DOHH2 (cell line): ENCODE measurements around the gene ILKAP.
A peak's percentile ranks its signal among the peaks of the same experiment; 100 is the strongest.

Experiments
- H3F3A ChIP-seq: fragments of 200-600 bp; sonication (generic), shearing (Covaris generic); 2 replicates; pipeline ENCODE4 v1.6.0; 2016; ENCODE audit warnings: antibody characterized with exemption, mild to moderate bottlenecking; ENCODE audit not compliant: control insufficient read depth, insufficient read depth
- H3K27ac ChIP-seq: fragments of 200-600 bp; sonication (generic); 2 replicates; pipeline ENCODE4 v1.5.1; 2014; ENCODE audit warnings: low read depth, mild to moderate bottlenecking, low read length, moderate library complexity
- H3K27me3 ChIP-seq: fragments of 200-600 bp; sonication (generic); 2 replicates; pipeline ENCODE4 v1.6.1; 2014; ENCODE audit warnings: mild to moderate bottlenecking, low read length, mixed read lengths; ENCODE audit not compliant: control insufficient read depth
- H3K36me3 ChIP-seq: fragments of 200-600 bp; sonication (generic); 2 replicates; pipeline ENCODE4 v1.6.1; 2014; ENCODE audit warnings: mild to moderate bottlenecking, low read length, moderate library complexity, mixed read lengths; ENCODE audit not compliant: control insufficient read depth
- H3K4me1 ChIP-seq: fragments of 200-600 bp; sonication (generic); 2 replicates; pipeline ENCODE4 v1.6.1; 2014; ENCODE audit warnings: mild to moderate bottlenecking, low read length, mixed read lengths; ENCODE audit not compliant: control insufficient read depth
- H3K4me2 ChIP-seq: fragments of 200-600 bp; sonication (generic); 2 replicates; pipeline ENCODE4 v1.6.0; 2014; ENCODE audit warnings: mild to moderate bottlenecking, low read length, moderate library complexity
- H3K4me3 ChIP-seq: fragments of 200-600 bp; sonication (generic); 2 replicates; pipeline ENCODE4 v1.5.1; 2014; ENCODE audit warnings: mild to moderate bottlenecking, low read length, mixed read lengths
- H3K79me2 ChIP-seq: fragments of 200-600 bp; sonication (generic); 2 replicates; pipeline ENCODE4 v1.6.1; 2014; ENCODE audit warnings: mild to moderate bottlenecking, low read length, mixed read lengths; ENCODE audit not compliant: control insufficient read depth
- H3K9me2 ChIP-seq: fragments of 200-600 bp; sonication (generic); replicated peaks from 2 replicates; pipeline ENCODE4 v1.6.1; 2014; ENCODE audit warnings: mild to moderate bottlenecking, low read length, mixed read lengths; ENCODE audit not compliant: control insufficient read depth
- H3K9me3 ChIP-seq: fragments of 200-600 bp; sonication (generic); 2 replicates; pipeline ENCODE4 v1.6.1; 2014; ENCODE audit warnings: antibody characterized with exemption, low read length, mixed read lengths; ENCODE audit not compliant: control insufficient read depth, insufficient read depth
- H4K20me1 ChIP-seq: fragments of 200-600 bp; sonication (generic); 2 replicates; pipeline ENCODE4 v1.6.0; 2014; ENCODE audit warnings: low read depth, mild to moderate bottlenecking, antibody characterized with exemption, low read length, moderate library complexity; ENCODE audit not compliant: control insufficient read depth, insufficient read depth
- EZH2phosphoT487 ChIP-seq: fragments of 200-600 bp; sonication (generic); IDR thresholded peaks from 2 replicates; pipeline ENCODE4 v1.6.1; 2017; ENCODE audit warnings: borderline replicate concordance, mild to moderate bottlenecking, antibody characterized with exemption, low read length, moderate library complexity, mixed read lengths
- TF ChIP-seq, protein P1 (sequence below): fragments of 200-600 bp; sonication (generic); IDR thresholded peaks from one replicate; pipeline ENCODE4 v1.5.1; 2014; ENCODE audit warnings: antibody characterized with exemption, mild to moderate bottlenecking, low read depth, low read length; ENCODE audit not compliant: poor library complexity, severe bottlenecking

Gene ILKAP

DNA sequence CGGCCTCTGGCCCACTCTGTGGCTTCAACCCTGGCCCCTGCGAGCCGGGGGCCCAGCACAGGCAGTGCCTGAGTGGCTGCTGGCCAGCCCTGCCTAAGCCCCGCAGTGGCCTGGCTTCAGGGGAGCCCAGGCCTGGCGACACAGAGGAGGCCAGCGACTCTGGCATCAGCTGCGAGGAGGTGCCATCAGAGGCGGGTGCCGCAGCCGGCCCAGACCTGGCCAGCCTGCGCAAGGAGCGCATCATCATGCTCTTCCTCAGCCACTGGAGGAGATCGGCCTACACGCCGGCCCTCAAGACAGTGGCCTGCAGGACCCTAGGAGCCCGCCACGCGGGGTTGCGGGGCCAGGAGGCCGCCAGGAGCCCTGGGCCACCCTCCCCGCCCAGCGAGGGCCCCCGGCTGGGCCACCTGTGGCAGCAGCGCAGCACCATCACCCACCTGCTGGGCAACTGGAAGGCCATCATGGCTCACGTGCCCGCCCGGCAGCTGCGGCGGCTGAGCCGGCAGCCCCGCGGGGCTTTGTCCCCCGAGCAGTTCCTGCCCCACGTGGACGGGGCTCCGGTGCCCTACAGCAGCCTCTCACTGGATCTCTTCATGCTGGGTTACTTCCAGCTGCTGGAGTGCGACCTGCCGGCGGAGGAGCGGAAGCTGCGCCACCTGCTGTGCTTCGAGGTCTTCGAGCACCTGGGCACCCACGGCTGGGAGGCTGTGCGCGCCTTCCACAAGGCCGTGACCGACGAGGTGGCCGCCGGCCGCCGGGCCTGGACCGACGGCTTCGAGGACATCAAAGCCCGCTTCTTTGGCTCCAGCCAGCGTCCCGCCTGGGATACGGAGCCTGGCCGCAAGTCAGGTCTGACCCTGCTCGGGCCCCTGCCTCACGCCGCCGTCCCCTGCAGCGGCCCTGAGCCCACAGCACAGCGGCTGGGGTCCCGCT, 72.5 kb downstream of the ILKAP start:
- Histone ChIP-seq H3K79me2 (no peaks in the 10 kb centered on the region), H3F3A (no peaks in the 10 kb centered on the region), H3K4me3 (no peak overlapping the region), H3K4me2 (no peak overlapping the region), H3K36me3 (no peaks in the 10 kb centered on the region), H3K27me3 (no peaks in the 10 kb centered on the region), H3K9me2 (no peaks in the 10 kb centered on the region), H3K27ac (no peak overlapping the region), H3K4me1 (no peaks in the 10 kb centered on the region), H3K9me3 (peaks cover 7% of the 10 kb centered on the region; the same call in 1 of the 2 replicates), H4K20me1 (peaks cover 2% of the 10 kb centered on the region; the same call in 1 of the 2 replicates)
- TF ChIP-seq, protein P1, sequence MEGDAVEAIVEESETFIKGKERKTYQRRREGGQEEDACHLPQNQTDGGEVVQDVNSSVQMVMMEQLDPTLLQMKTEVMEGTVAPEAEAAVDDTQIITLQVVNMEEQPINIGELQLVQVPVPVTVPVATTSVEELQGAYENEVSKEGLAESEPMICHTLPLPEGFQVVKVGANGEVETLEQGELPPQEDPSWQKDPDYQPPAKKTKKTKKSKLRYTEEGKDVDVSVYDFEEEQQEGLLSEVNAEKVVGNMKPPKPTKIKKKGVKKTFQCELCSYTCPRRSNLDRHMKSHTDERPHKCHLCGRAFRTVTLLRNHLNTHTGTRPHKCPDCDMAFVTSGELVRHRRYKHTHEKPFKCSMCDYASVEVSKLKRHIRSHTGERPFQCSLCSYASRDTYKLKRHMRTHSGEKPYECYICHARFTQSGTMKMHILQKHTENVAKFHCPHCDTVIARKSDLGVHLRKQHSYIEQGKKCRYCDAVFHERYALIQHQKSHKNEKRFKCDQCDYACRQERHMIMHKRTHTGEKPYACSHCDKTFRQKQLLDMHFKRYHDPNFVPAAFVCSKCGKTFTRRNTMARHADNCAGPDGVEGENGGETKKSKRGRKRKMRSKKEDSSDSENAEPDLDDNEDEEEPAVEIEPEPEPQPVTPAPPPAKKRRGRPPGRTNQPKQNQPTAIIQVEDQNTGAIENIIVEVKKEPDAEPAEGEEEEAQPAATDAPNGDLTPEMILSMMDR = peak; percentile 39
- no peak for TF ChIP-seq EZH2phosphoT487

DNA sequence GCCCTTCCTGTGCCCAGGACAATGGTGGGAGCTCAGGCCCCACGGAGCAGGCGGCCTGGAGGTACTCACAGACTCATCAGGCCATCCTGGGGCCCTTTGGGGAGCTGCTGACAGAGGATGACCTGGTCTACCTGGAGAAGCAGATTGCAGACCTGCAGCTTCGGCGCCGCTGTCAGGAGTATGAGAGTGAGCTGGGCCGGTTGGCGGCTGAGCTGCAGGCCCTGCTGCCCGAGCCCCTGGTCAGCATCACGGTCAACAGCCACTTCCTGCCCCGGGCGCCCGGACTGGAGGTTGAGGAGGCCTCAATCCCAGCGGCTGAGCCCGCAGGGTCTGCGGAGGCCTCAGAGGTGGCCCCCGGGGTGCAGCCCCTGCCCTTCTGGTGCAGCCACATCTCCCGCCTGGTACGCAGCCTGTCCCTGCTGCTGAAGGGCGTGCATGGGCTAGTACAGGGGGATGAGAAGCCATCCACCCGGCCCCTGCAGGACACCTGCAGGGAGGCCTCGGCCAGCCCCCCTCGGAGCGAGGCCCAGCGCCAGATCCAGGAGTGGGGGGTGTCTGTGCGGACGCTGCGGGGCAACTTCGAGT, 73.3 kb downstream of the ILKAP start:
- Histone ChIP-seq H3K36me3 (no peaks in the 10 kb centered on the region), H3K9me2 (no peaks in the 10 kb centered on the region), H3K4me1 (no peaks in the 10 kb centered on the region), H3K27me3 (no peaks in the 10 kb centered on the region), H3K9me3 (peaks cover 7% of the 10 kb centered on the region; the same call in 1 of the 2 replicates), H3K79me2 (no peaks in the 10 kb centered on the region), H3K27ac (no peak overlapping the region), H3K4me2 (no peak overlapping the region), H4K20me1 (peaks cover 2% of the 10 kb centered on the region; the same call in 1 of the 2 replicates), H3K4me3 (no peak overlapping the region), H3F3A (no peaks in the 10 kb centered on the region)
- TF ChIP-seq, protein P1 = no peak
- no peak for TF ChIP-seq EZH2phosphoT487

DNA sequence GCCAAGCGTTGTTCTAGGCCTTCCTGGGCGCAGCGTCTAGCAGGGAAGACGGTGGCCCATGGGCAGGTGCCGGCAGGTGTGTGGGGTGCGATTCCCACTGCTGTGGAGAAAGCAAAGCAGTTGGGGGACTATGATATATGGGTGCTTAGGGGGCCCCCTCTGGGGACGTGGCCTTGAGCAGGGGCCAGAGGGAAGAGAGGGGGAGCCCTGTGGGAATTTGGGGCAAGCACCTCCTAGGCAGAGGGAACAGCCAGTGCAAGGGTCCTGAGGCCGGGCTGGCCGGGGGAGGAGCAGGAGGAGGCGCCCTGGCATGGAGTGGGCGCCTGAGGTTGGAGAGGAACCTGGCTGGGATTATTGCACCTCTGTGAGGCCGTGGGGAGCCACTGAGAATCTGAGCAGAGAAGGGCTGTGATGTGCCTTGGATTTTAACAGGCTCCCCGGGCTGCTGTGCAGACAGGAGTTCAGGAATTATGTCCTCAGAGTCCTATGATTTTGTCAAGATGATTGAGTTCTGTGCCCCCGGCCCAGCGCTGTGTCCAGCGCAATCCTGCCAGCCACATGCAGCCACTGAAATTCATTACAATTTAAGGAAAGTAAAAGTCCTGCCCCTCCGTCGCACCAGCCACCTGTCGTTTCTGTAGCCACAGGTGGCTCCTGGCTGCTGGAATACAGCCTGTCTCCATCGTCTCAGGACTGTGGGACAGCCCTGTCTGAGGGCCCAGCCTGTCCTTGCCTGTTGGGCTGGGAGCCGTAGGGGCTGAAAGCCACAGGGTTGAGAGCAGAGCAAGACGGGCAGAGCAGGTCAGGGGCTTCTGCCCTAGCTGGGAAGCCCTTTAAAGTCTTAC, 74.1 kb downstream of the ILKAP start:
- Histone ChIP-seq H3K4me3 (no peak overlapping the region), H3K36me3 (no peaks in the 10 kb centered on the region), H3K4me2 (no peak overlapping the region), H4K20me1 (peaks cover 2% of the 10 kb centered on the region; the same call in 1 of the 2 replicates), H3K27me3 (no peaks in the 10 kb centered on the region), H3K27ac (no peak overlapping the region), H3K4me1 (no peaks in the 10 kb centered on the region), H3K79me2 (no peaks in the 10 kb centered on the region), H3F3A (no peaks in the 10 kb centered on the region), H3K9me2 (no peaks in the 10 kb centered on the region), H3K9me3 (peaks cover 7% of the 10 kb centered on the region; the same call in 1 of the 2 replicates)
- TF ChIP-seq EZH2phosphoT487 = no peak
- TF ChIP-seq, protein P1 = no peak
